Measurements from ENCODE around the gene SUFU.

Gene SUFU

DNA sequence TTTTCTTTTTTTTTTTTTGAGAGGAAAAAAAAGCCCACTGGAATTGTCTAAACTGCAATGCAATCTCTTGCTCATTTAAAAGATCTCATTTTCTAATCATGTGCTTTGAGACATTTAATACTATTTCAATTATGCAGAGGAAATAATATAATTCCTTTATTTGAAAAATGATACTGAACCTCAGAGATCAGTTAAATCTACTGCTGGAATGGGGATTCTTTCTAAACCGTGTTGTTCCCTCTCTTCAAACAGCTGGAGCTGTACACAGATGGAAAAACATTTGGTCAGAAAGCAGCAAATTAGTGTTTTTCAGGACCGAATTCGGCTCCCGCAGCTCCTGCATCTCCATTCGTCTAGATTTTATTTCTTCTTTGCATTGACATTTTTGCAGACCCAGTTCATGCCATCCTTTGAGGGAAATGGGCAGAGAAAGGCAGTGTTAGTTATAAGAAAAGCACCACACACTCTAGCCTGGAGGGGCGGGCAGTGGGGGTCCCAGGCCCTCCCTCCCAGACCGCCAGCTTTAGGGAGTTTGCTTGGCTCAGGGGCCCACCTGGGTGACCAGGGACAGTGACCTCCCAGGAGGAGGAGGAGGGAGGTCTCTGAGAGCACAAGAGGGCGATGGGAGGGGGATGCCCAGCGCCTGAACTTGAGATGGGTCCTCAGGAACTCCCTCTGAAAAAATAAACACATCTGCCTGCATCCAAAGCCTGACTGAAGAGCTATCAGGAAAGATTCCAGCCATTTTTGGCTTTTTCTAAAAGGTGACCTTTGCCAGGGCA lies 173.0 kb downstream of the SUFU start:
- DNase-seq = no peak

DNA sequence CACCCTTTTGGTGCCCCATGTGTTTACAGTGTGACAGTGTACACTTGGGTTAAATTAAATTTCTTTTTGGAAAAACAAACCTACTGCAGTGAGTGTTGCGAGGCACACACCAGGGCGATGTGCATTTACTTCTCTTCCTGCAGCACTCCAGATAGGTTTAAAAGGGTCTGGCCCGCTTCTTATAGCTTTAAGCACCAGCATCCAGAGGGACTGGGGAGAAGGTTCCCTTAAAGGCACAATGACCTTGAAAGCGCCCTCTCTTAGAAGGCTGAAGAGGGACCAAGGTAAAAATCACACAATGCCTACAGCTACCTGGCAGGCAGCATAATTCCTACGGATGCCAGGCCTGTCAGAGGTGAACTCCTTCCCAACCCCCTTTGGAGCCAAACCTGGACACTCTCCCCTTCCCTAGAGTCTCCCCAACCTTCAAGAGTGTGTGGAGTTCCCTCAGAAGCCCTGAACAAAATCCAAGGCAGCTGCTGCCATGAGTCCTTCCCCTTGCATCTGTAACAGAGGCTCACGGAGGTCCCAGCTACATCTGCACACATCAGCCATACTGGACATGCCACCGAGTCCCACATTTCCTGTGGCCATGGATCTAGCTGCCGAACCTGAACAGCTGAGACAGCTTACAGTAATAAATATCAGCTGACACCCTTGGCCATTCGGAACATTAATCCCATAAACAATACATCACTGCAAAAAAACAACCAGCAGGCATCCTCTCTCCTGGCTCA lies 173.7 kb downstream of the SUFU start:
- no peak for DNase-seq

DNA sequence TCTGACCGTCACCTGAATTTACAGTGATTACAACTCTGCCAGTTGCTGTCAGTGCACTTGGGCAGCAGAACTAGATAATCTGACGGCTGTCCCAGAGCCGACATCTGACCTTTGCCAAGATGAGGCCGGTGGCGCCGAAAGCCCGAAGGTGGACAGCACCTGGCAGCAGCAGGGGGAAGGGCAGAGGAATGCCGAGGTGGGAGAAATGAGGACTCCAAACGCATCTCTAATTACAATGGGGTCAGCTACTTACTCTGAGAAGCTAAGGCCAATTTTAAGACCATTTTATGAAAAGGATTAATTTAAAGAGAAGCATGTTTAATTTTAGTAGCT lies 174.3 kb downstream of the SUFU start:
- DNase-seq = no peak

DNA sequence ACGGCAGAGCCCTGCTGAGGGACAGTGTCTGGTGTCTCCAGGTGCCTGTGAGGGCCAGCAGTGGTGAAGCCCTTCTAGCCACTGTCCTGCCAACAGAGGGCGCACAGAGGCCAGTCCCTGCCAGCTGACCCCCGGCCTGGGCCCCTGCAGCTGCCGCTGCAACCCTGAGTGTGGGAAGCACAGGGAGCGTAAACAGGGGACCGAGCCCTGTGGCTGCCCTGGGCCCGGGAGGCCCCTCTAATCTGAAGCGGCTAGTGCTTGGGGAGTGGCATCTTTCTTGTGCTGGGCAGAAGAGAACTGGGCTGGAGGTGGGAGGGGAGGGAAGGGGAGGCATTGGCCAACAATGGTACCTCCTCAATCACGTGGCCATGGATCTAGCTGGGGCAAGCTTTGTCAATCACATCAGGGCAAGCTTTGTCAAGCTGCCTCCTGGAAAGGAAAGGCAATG lies 175.1 kb downstream of the SUFU start:
- peak; percentile 46 for DNase-seq

DNA sequence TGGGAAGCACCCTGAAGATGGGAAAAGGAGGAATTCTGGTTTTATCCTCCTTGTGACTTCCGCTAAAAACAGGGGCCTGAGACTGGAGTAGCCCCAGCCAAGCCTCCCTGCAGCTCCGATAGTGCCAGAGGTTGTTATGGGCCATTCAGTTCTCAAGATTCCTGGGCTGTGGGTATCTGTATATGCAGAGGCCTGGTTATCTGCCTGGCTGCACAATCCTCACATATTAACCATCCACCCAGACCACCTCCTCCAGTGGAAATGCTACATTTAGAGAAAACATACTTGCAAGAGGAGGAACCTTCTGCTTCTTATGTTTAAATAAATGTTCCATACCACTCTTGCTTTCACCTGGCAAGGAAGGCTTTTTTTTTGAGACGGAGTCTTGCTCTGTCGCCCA lies 175.8 kb downstream of the SUFU start:
- DNase-seq = peak; percentile 24

DNA sequence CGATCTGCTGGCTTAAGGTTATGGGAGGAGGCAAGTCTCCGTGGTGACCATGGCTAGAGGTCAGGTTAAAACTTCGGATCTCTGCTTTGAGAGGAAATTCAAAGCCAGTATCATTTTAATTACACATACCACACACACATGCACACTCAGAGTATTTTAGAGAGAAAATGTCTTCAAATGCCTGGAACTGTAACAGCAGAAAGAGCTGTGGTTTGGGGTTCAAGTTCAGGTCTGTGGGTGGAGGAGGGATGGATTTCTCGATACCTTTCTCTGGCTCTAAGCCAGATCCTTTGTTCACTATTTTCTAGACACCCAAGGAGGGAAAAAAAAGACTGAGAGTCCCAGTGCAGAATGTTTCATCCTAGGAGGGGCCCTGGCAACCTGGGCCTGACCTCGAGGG lies 177.9 kb downstream of the SUFU start:
- no peak for DNase-seq

DNA sequence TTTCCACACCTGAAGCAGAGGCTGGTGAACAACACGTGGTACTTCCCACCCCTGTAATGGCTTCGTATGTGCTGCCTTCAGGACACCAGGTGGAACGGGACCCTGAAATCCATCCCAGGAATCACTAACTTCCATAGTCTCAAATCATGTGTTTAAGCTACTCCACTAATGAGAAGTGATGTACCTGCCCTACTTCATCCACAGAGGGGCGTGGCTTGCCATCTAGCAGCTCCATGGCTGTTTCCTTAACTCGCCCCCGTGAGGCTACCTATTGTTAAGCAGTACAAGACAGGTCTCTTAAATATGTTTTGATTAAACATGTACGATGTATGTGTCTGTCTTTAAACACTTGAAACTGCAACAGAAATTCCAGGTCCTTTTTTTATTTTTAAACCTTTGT lies 178.6 kb downstream of the SUFU start:
- DNase-seq = no peak

DNA sequence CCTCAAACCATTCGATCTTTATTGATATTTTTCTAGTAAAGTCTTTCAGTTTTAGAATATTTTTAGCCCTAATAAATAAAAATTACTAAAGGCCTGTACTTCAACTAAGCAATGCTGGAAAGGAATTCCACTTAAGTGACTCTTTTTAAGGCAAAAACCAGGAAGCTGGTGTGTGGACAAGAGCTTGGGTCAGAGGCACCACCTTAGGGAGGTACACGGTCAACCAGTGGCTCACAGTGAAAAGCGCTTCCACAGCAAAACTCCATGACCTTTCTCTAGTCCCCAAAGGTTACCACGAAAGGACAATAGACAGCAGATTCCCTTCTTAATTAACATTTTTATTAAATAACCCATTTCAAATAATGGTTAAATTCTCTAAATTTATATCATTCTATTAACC lies 179.2 kb downstream of the SUFU start:
- DNase-seq = no peak
